Endothelial cell of umbilical vein (primary cell): Measurements from ENCODE around the gene CROCC2.

Experiments used
- CTCF ChIP-seq, 2 donors: IDR thresholded peaks; 1 replicate in 1 of 2; 2 replicates in 1 of 2; pipeline ENCODE4 v1.5.1; 2011; ENCODE audit warnings: low read length in 2 of 2, mild to moderate bottlenecking in 2 of 2, moderate library complexity in 2 of 2, control low read depth in 1 of 2, inconsistent platforms in 1 of 2, low read depth in 1 of 2; ENCODE audit not compliant: insufficient read depth in 1 of 2; ENCODE audit errors: extremely low read depth in 1 of 2
- EZH2 ChIP-seq: IDR thresholded peaks from 2 replicates; pipeline ENCODE4 v1.6.1; 2012; ENCODE audit warnings: borderline replicate concordance, low read depth, mild to moderate bottlenecking, moderate library complexity, low read length, inconsistent platforms; ENCODE audit not compliant: severe bottlenecking
- FOS ChIP-seq: IDR thresholded peaks from 2 replicates; pipeline ENCODE4 v1.6.1; 2011; ENCODE audit warnings: mild to moderate bottlenecking, low read length, moderate library complexity, borderline replicate concordance; ENCODE audit not compliant: insufficient read depth
- GATA2 ChIP-seq: IDR thresholded peaks from 2 replicates; pipeline ENCODE4 v1.7.0; 2011; ENCODE audit warnings: low read depth, mild to moderate bottlenecking, moderate library complexity, mixed read lengths, low read length; ENCODE audit not compliant: insufficient read length, insufficient read depth
- JUN ChIP-seq: IDR thresholded peaks from 2 replicates; pipeline ENCODE4 v1.6.1; 2011; ENCODE audit warnings: borderline replicate concordance, low read depth; ENCODE audit not compliant: insufficient read length, insufficient read depth
- MAX ChIP-seq: IDR thresholded peaks from 2 replicates; pipeline ENCODE4 v1.6.1; 2011; ENCODE audit not compliant: insufficient read depth, insufficient read length
- MYC ChIP-seq: IDR thresholded peaks from one replicate; pipeline ENCODE4 v1.6.1; 2011; ENCODE audit warnings: mild to moderate bottlenecking, low read depth, low read length
- POLR2A ChIP-seq: IDR thresholded peaks from 2 replicates; pipeline ENCODE4 v1.6.1; 2012; ENCODE audit warnings: low read depth, mild to moderate bottlenecking, control low read depth, low read length
- POLR2AphosphoS5 ChIP-seq: IDR thresholded peaks from 2 replicates; pipeline ENCODE4 v1.6.1; 2012; ENCODE audit warnings: low read depth, mild to moderate bottlenecking, control low read depth, low read length, moderate library complexity; ENCODE audit not compliant: insufficient read depth

- TF ChIP-seq CTCF (IDR thresholded peaks at IDR 0.05; ENCODE audit: extremely low read depth in 1 of 2, insufficient read depth in 1 of 2, low read depth in 1 of 2, low read length in 2 of 2) (no peak), POLR2A (no peak), EZH2 (no peak), POLR2AphosphoS5 (no peak), MAX (no peak), GATA2 (no peak), FOS (no peak), MYC (no peak), JUN (no peak)
Measured at GRCh38 chr2:240868286-240869108, 37.6 kb upstream of the CROCC2 start, which contains the start of gene AGXT.
